GM06990 (cell line): ENCODE data around the gene PCGF3.
"Not testable (repeated sequence)": the region's sequence is repeated elsewhere in the genome, so short reads cannot be mapped to it uniquely, and the experiment has no call there.

Experiments
- DNase-seq: peaks from one replicate; pipeline ENCODE4 v3.0.0-alpha.2; 2011; ENCODE audit not compliant: insufficient read length; ENCODE audit errors: extremely low read depth
- H3K27me3 ChIP-seq: replicated peaks from 2 replicates; pipeline ENCODE4 v1.6.0; 2011; ENCODE audit warnings: low read length; ENCODE audit not compliant: control insufficient read depth, insufficient read depth
- H3K36me3 ChIP-seq: 2 replicates; pipeline ENCODE4 v1.5.1; 2011; ENCODE audit warnings: low read length; ENCODE audit not compliant: control insufficient read depth, insufficient read depth
- H3K4me3 ChIP-seq: replicated peaks from 2 replicates; pipeline ENCODE4 v1.5.1; 2011; ENCODE audit warnings: low read depth, mild to moderate bottlenecking, control low read depth, low read length
- TF ChIP-seq, protein P1 (sequence below): IDR thresholded peaks from 2 replicates; pipeline ENCODE4 v1.5.1; 2011; ENCODE audit warnings: low read length, control low read depth, mild to moderate bottlenecking, inconsistent platforms; ENCODE audit not compliant: insufficient read depth, poor library complexity, severe bottlenecking

Gene PCGF3

GRCh38 chr4:796206-796605, 90.6 kb downstream of the PCGF3 start:
- Histone ChIP-seq H3K36me3 (no peaks in the 10 kb centered on the region), H3K4me3 (no peak overlapping the region), H3K27me3 (no peaks in the 10 kb centered on the region)
- DNase-seq = no peak
- TF ChIP-seq, protein P1, sequence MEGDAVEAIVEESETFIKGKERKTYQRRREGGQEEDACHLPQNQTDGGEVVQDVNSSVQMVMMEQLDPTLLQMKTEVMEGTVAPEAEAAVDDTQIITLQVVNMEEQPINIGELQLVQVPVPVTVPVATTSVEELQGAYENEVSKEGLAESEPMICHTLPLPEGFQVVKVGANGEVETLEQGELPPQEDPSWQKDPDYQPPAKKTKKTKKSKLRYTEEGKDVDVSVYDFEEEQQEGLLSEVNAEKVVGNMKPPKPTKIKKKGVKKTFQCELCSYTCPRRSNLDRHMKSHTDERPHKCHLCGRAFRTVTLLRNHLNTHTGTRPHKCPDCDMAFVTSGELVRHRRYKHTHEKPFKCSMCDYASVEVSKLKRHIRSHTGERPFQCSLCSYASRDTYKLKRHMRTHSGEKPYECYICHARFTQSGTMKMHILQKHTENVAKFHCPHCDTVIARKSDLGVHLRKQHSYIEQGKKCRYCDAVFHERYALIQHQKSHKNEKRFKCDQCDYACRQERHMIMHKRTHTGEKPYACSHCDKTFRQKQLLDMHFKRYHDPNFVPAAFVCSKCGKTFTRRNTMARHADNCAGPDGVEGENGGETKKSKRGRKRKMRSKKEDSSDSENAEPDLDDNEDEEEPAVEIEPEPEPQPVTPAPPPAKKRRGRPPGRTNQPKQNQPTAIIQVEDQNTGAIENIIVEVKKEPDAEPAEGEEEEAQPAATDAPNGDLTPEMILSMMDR = no peak

DNA sequence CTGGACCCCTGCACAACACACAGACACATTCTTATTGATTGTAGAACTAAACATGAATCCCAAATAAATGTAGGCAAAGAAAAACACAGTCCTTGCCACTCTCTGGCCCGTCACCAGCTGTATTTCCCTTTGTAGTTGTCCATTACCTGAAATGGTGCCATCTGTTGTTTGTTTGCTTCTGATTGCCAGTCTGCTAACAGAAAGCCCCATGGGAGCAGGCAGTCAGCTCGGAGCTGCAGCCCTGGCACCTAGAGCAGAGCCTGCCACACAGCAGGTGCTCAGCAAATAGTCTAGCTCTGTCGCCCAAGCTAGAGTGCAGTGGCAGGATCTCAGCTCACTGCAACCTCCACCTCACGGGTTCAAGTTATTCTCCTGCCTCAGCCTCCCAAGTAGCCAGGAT, 91.4 kb downstream of the PCGF3 start:
- TF ChIP-seq, protein P1 = no peak
- DNase-seq = no peak
- Histone ChIP-seq H3K4me3 (no peak overlapping the region), H3K36me3 (no peaks in the 10 kb centered on the region), H3K27me3 (no peaks in the 10 kb centered on the region)

DNA sequence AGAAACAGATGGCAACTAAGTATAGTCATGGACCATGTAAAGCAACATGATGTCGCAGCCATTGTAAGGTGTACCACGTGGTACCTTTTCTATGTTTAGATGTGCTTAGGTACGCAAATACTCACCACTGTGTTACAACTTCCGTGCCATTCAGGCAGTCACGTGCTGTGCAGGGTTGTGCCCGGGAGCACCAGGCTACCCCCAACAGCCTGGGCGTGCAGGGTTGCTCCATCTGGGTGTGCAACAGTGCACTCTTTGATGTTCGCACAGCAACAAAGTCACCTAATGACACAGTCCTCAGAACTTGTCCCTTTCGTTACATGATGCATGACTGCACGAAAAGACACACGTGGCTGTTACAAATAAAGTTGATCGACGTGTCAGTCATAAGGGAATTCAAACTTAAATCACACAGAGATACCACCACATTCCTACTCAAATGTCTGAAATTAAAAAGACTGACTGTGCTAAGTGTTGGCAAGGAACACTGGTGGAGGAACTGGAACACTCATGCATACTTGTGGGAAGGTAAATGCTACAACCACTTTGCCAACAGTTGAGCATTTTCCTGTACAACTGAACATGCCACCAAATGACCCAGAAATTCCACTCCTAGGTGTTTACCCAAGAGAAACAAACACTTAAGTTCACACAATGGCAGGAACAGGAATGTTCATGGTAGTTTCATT, 95.9 kb downstream of the PCGF3 start:
- TF ChIP-seq, protein P1 = no peak
- no peak for DNase-seq
- Histone ChIP-seq H3K27me3 (no peaks in the 10 kb centered on the region), H3K4me3 (no peak overlapping the region), H3K36me3 (no peaks in the 10 kb centered on the region)

GRCh38 chr4:803884-804283, 98.3 kb downstream of the PCGF3 start:
- Histone ChIP-seq H3K36me3 (no peaks in the 10 kb centered on the region), H3K4me3 (no peak overlapping the region), H3K27me3 (no peaks in the 10 kb centered on the region)
- DNase-seq = no peak
- TF ChIP-seq, protein P1 = no peak

DNA sequence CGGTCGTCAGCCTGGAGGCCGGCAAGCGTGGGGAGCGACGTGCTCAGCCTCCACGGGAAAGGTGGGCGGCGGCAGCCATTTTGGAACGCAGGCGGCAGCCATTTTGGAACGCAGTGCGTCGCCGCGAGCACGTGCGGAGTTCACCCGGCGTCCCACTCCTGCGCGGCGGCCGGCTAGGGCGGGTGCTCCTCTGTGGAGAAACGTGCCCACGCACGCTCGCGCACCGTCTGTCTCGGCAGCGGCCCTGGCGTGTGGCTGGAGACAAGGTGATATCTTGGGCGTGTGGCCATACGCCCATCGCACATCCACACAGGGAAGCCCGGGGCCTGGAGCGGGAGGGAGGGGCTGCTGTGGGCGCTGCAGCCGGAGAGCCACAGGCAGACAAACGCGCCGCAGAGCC, 99.2 kb downstream of the PCGF3 start:
- H3K36me3 ChIP-seq = no peaks in the 10 kb centered on the region
- no peak for DNase-seq
- TF ChIP-seq, protein P1 = no peak
- no peaks in the 10 kb centered on the region for H3K27me3 ChIP-seq
- no peak overlapping the region for H3K4me3 ChIP-seq

- not testable (repeated sequence) for DNase-seq, H3K4me3 ChIP-seq, H3K36me3 ChIP-seq, H3K27me3 ChIP-seq
These were observed 101.3 kb downstream of the PCGF3 start for GRCh38 chr4:806979-807378.
